Coronary artery (tissue), 2 donors: ENCODE measurements around the gene PRKG1.

ENCODE experiments used
- DNase-seq: peaks from one replicate; pipeline ENCODE4 v3.0.0-alpha.2; 2017; ENCODE audit warnings: low spot score
- H3K27ac ChIP-seq, 2 donors: fragments of 200-600 bp; sonication (generic); one replicate each; pipeline ENCODE4 v1.5.1; 2016 to 2019
- H3K4me3 ChIP-seq: fragments of 200-600 bp; sonication (generic); 2 replicates; pipeline ENCODE4 v1.5.1; 2016; ENCODE audit warnings: mild to moderate bottlenecking, moderate library complexity
- TF ChIP-seq, protein P1 (sequence below): fragments of 200-600 bp; sonication (generic); IDR thresholded peaks from one replicate; pipeline ENCODE4 v1.5.1; 2019; ENCODE audit warnings: antibody characterized with exemption

Gene PRKG1

GRCh38 chr10:51876503-51876902 lies 802.2 kb downstream of the PRKG1 start:
- peak overlapping the region in 1 of 2 donors; percentile 66 for H3K27ac ChIP-seq
- TF ChIP-seq, protein P1, sequence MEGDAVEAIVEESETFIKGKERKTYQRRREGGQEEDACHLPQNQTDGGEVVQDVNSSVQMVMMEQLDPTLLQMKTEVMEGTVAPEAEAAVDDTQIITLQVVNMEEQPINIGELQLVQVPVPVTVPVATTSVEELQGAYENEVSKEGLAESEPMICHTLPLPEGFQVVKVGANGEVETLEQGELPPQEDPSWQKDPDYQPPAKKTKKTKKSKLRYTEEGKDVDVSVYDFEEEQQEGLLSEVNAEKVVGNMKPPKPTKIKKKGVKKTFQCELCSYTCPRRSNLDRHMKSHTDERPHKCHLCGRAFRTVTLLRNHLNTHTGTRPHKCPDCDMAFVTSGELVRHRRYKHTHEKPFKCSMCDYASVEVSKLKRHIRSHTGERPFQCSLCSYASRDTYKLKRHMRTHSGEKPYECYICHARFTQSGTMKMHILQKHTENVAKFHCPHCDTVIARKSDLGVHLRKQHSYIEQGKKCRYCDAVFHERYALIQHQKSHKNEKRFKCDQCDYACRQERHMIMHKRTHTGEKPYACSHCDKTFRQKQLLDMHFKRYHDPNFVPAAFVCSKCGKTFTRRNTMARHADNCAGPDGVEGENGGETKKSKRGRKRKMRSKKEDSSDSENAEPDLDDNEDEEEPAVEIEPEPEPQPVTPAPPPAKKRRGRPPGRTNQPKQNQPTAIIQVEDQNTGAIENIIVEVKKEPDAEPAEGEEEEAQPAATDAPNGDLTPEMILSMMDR: no peak
- DNase-seq: no peak
- H3K4me3 ChIP-seq: peak overlapping the region; percentile 32

GRCh38 chr10:51876979-51877378 lies 802.7 kb downstream of the PRKG1 start:
- Histone ChIP-seq H3K27ac (peak overlapping the region in 1 of 2 donors; percentile 66), H3K4me3 (no peak overlapping the region)
- TF ChIP-seq, protein P1: no peak
- DNase-seq: no peak

- no peak overlapping the region for H3K27ac ChIP-seq
- no peak for DNase-seq
- TF ChIP-seq, protein P1: no peak
- H3K4me3 ChIP-seq: no peak overlapping the region
Measured at GRCh38 chr10:51877636-51878035, 803.3 kb downstream of the PRKG1 start.

GRCh38 chr10:51878695-51879094 lies 804.4 kb downstream of the PRKG1 start:
- TF ChIP-seq, protein P1: no peak
- H3K27ac ChIP-seq: peak overlapping the region; percentile 75 to 83
- H3K4me3 ChIP-seq: peak overlapping the region; percentile 32
- no peak for DNase-seq

GRCh38 chr10:51879238-51879637 lies 805.0 kb downstream of the PRKG1 start:
- DNase-seq: no peak
- peak overlapping the region; percentile 75 to 83 for H3K27ac ChIP-seq
- TF ChIP-seq, protein P1: no peak
- peak overlapping the region; percentile 32 for H3K4me3 ChIP-seq

GRCh38 chr10:51881213-51881612 lies 806.9 kb downstream of the PRKG1 start:
- TF ChIP-seq, protein P1: no peak
- DNase-seq: no peak
- no peak overlapping the region for H3K4me3 ChIP-seq
- H3K27ac ChIP-seq: no peak overlapping the region

- H3K4me3 ChIP-seq: no peak overlapping the region
- no peak for DNase-seq
- TF ChIP-seq, protein P1: no peak
- peak overlapping the region in 1 of 2 donors; percentile 35 for H3K27ac ChIP-seq
Measured at GRCh38 chr10:51886438-51887068, 812.3 kb downstream of the PRKG1 start.
